DMS 273 (cell line): ENCODE data around the gene EVA1A.

Experiments used
- DNase-seq: peaks from one replicate; lab custom pipeline; 2025; ENCODE audit not compliant: unreplicated experiment; lab: John Stamatoyannopoulos, UW

The EVA1A gene

GRCh38 chr2:75592030-75592429 lies 31.3 kb upstream of the EVA1A start:
- DNase-seq = no peak

- no peak for DNase-seq
Measured at GRCh38 chr2:75589391-75590105, 28.8 kb upstream of the EVA1A start.

GRCh38 chr2:75587954-75588587 lies 27.3 kb upstream of the EVA1A start:
- no peak for DNase-seq

GRCh38 chr2:75586971-75587370 lies 26.2 kb upstream of the EVA1A start:
- peak; percentile 26 for DNase-seq

- DNase-seq = no peak
Measured at GRCh38 chr2:75582840-75583239, 22.1 kb upstream of the EVA1A start.

- DNase-seq = no peak
Measured at GRCh38 chr2:75580606-75581005, 19.9 kb upstream of the EVA1A start.

- no peak for DNase-seq
Measured at GRCh38 chr2:75580156-75580555, 19.4 kb upstream of the EVA1A start.

GRCh38 chr2:75579186-75579585 lies 18.4 kb upstream of the EVA1A start:
- DNase-seq = no peak

- DNase-seq = no peak
Measured at GRCh38 chr2:75577280-75577679, 16.5 kb upstream of the EVA1A start.

GRCh38 chr2:75574106-75574505 lies 13.4 kb upstream of the EVA1A start:
- DNase-seq = no peak

GRCh38 chr2:75573145-75573878 lies 12.6 kb upstream of the EVA1A start:
- no peak for DNase-seq

GRCh38 chr2:75571730-75572430 lies 11.1 kb upstream of the EVA1A start:
- DNase-seq = no peak

GRCh38 chr2:75570948-75571729 lies 10.4 kb upstream of the EVA1A start:
- DNase-seq = no peak

- DNase-seq = no peak
Measured at GRCh38 chr2:75570024-75570947, 9.5 kb upstream of the EVA1A start.

- DNase-seq = no peak
Measured at GRCh38 chr2:75569546-75569945, 8.8 kb upstream of the EVA1A start.

GRCh38 chr2:75568174-75568573 lies 7.4 kb upstream of the EVA1A start:
- no peak for DNase-seq

GRCh38 chr2:75565472-75566462 lies 5.0 kb upstream of the EVA1A start:
- no peak for DNase-seq

- no peak for DNase-seq
Measured at GRCh38 chr2:75564713-75565359, 4.1 kb upstream of the EVA1A start.
